GM19035 (cell line): ENCODE measurements around the gene SNRPA.
"Not testable (repeated sequence)": the region's sequence is repeated elsewhere in the genome, so short reads cannot be mapped to it uniquely, and the experiment has no call there.

Experiments used
- ATAC-seq: cut with Tn5 transposase; IDR thresholded peaks from one replicate; pipeline ENCODE4 v1.9.1; 2021; ENCODE audit not compliant: unreplicated experiment

SNRPA gene

GRCh38 chr19:40776364-40776763 lies 25.4 kb downstream of the SNRPA start:
- ATAC-seq: no peak

GRCh38 chr19:40776932-40777644 lies 26.1 kb downstream of the SNRPA start:
- ATAC-seq: peak; percentile 68

- no peak for ATAC-seq
These were observed 26.6 kb downstream of the SNRPA start for GRCh38 chr19:40777645-40777936.

GRCh38 chr19:40777937-40778705 lies 27.1 kb downstream of the SNRPA start, which contains the start of gene RAB4B:
Gene RAB4B (plus strand): TSS chr19:40778247. CDS start chr19:40778376, 129 bp downstream.
- ATAC-seq: peak; percentile 66

- ATAC-seq: no peak
These were observed 27.8 kb downstream of the SNRPA start for GRCh38 chr19:40778706-40779284.

- no peak for ATAC-seq
These were observed 29.6 kb downstream of the SNRPA start for GRCh38 chr19:40780582-40780981.

- ATAC-seq: no peak
These were observed 30.1 kb downstream of the SNRPA start for GRCh38 chr19:40781140-40781539.

- ATAC-seq: no peak
These were observed 32.7 kb downstream of the SNRPA start for GRCh38 chr19:40783711-40784110.

GRCh38 chr19:40784146-40784545 lies 33.1 kb downstream of the SNRPA start:
- ATAC-seq: not testable (repeated sequence)

- ATAC-seq: no peak
These were observed 34.5 kb downstream of the SNRPA start for GRCh38 chr19:40785526-40785925.

GRCh38 chr19:40786060-40787037 lies 35.3 kb downstream of the SNRPA start:
- no peak for ATAC-seq

GRCh38 chr19:40791349-40791748 lies 40.3 kb downstream of the SNRPA start:
- no peak for ATAC-seq

- no peak for ATAC-seq
These were observed 41.0 kb downstream of the SNRPA start for GRCh38 chr19:40791996-40792395.

GRCh38 chr19:40797166-40797962 lies 46.4 kb downstream of the SNRPA start:
- ATAC-seq: no peak

GRCh38 chr19:40797963-40798682 lies 47.1 kb downstream of the SNRPA start:
- ATAC-seq: peak; percentile 26

GRCh38 chr19:40798683-40799557 lies 47.9 kb downstream of the SNRPA start, which contains the start of gene EGLN2:
Gene EGLN2 (plus strand): TSS chr19:40799191. CDS start chr19:40800573, 1,382 bp downstream.
- peak; percentile 78 for ATAC-seq

GRCh38 chr19:40799558-40800338 lies 48.7 kb downstream of the SNRPA start:
- ATAC-seq: peak; percentile 19
